ENCODE results near the gene KDM3B. TPM values are rescaled to one million over a fixed set of nuclear protein-coding genes. Genes with fewer than 3 reads are reported as not detected.

Gene KDM3B, protein sequence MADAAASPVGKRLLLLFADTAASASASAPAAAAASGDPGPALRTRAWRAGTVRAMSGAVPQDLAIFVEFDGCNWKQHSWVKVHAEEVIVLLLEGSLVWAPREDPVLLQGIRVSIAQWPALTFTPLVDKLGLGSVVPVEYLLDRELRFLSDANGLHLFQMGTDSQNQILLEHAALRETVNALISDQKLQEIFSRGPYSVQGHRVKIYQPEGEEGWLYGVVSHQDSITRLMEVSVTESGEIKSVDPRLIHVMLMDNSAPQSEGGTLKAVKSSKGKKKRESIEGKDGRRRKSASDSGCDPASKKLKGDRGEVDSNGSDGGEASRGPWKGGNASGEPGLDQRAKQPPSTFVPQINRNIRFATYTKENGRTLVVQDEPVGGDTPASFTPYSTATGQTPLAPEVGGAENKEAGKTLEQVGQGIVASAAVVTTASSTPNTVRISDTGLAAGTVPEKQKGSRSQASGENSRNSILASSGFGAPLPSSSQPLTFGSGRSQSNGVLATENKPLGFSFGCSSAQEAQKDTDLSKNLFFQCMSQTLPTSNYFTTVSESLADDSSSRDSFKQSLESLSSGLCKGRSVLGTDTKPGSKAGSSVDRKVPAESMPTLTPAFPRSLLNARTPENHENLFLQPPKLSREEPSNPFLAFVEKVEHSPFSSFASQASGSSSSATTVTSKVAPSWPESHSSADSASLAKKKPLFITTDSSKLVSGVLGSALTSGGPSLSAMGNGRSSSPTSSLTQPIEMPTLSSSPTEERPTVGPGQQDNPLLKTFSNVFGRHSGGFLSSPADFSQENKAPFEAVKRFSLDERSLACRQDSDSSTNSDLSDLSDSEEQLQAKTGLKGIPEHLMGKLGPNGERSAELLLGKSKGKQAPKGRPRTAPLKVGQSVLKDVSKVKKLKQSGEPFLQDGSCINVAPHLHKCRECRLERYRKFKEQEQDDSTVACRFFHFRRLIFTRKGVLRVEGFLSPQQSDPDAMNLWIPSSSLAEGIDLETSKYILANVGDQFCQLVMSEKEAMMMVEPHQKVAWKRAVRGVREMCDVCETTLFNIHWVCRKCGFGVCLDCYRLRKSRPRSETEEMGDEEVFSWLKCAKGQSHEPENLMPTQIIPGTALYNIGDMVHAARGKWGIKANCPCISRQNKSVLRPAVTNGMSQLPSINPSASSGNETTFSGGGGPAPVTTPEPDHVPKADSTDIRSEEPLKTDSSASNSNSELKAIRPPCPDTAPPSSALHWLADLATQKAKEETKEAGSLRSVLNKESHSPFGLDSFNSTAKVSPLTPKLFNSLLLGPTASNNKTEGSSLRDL (N-terminal part only)
- total RNA-seq (2022; extraction: Qiagen RNA extraction), result 35.8 to 47.6 TPM (median 38.7 TPM) in 5 replicates

DNA sequence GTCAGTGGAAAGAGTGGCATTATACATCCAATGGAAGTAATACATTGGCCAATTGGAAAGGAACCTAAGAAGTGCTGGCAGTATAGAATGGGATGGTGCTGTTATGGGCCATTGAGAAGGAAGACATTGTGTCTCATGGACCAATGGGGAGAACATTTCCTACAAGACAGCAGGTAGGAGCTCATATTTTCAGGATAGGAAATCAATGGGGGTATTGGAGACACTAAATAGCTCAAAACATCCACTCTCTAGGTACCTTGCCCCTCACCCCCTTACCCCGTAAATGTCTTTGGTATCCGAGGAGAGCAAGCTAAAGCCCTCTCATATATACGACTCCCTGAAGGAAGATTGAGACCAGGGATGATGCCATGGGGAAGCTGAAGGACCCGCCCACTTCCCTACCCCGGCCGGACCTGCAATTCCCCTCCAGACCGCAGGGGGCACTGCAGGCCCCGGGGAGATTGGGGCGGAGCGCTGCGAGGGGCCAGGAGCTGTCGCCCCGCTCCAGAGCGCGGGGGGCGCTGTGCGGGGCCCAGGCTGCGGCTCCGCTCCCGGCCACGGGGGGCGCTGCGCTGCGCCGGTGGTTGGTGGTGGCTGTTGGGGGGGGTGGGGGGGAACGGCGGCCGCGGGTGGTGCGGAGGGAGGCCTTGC is at the start of gene KDM3B:
TSS of gene KDM3B (plus strand) at position 615 of the 651 bp plus-strand sequence. CDS start 111 bp downstream, outside the sequence.

DNA sequence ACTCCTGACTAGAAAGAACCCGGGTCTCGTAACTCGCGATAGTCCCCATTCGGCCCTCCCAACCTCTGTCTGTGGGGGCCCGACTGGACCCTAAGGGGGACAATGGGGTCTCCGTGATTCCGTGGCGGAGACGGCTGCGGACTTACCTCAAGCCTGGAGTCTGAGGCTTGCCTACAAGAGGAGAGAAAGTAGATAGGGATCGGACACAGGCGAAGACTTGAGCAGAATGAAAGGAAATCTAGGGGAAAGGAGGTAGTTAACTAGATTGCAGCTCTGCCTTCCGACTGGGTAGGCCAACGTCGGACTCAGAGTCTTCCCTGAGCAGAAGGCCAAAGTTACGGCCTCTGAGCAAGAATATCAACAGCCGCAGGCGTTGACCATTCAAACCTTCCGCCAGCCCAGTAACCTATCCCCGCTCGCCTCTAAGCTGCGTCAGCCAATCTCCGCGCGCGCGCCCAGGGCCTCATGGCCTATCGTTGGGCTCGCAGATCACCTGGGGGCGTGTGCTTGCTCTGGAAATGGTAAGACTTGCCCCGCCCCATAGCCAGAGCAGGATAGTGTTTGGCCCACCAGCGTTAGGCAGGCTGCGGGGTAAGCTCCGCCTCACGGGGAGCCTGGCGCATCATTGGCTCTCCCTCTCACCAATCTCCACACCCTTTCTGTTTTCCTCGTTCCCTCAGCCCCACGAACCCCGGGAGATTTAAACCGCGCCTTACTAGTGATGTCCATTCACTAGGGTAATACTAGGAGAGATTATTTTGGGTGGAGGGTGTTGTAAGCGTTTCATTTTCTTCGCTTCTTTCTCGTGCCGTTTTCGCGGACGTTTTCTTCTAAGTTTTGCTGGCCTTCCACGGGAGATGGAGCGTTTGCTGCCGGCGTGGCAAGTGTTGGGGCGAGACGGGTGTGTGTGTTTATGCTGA is 20.8 kb upstream of the KDM3B start, which contains the start of gene CDC25C:
TSS of gene CDC25C (minus strand) at position 356 of the 920 bp plus-strand sequence. CDS start 624 bp downstream, outside the sequence.

DNA sequence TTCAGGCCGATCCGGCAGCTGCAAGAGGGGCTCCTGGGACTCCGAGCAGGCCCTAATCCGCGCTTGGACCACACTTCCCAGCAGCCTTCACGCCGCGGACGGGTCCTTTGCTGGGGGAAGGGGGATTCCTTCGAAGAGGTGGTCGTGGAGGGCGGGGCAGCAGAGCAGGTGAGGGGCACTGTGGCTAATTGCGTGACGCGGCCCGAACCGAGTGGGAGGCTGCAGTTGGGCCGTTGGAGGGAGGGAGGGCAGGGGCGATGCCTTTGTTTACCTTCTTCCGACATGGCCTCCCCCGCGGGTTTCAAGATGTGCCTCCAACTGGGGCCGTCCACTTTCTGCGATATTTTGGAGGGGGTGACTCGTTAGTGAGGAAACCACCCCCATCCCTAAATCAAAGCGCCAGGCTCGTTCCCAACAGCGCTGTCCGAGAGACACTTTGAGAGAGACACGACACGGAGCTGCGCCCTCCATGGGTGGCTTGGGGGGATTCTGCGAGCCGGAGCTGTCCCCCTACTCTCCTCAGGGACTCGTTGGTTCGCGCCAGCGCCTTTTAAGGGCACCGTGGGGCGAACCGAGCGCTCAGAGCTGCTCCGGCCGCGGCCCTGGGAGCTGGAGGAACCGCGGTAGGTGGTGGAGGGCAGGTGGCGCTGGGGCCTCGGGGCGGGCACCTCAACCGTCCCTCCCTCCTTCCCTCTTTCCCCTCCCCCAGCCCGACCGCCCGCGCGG is 14.6 kb upstream of the KDM3B start, which contains the start of gene FAM53C:
TSS of gene FAM53C (plus strand) at position 582 of the 726 bp plus-strand sequence. CDS start 3,070 bp downstream, outside the sequence.

DNA sequence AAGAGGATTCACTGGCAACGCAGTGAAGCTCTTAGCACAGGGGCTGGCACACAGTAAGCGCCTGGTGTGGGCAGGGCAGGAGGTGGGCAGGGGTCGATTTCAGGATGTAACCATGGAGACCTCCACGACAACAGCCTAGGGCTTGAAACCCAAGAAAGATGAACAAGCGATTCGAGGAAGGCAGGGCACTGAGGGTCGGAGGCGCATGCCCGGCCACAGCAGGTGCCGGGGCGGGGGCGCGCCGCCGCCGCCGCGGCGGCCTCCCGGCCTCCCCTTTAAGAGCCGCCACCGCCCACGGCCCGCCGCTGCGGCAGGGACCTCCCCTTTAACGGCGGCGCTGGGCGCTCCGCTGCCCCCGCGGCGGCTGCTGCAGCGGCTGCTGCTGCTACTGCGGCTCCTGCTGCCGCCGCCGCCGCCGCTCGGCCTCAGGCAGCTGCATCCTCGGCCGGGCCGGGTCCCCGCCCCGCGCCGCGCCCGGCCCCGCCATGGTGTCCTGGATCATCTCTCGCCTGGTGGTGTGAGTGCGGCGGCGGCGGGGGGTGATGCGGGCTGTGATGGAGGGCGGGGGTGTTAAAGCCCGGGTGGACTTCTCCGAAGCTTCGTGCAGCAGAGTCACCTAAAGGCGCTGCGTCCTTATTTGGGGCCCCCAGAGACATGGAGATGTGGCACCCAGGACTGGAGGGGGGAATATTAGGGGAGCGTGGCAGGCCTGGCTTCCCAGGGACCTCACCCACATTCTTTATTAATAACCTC is 86.4 kb downstream of the KDM3B start, which contains the start of gene REEP2:
TSS of gene REEP2 (plus strand) at position 334 of the 753 bp plus-strand sequence. CDS start at position 486, 152 bp downstream.

DNA sequence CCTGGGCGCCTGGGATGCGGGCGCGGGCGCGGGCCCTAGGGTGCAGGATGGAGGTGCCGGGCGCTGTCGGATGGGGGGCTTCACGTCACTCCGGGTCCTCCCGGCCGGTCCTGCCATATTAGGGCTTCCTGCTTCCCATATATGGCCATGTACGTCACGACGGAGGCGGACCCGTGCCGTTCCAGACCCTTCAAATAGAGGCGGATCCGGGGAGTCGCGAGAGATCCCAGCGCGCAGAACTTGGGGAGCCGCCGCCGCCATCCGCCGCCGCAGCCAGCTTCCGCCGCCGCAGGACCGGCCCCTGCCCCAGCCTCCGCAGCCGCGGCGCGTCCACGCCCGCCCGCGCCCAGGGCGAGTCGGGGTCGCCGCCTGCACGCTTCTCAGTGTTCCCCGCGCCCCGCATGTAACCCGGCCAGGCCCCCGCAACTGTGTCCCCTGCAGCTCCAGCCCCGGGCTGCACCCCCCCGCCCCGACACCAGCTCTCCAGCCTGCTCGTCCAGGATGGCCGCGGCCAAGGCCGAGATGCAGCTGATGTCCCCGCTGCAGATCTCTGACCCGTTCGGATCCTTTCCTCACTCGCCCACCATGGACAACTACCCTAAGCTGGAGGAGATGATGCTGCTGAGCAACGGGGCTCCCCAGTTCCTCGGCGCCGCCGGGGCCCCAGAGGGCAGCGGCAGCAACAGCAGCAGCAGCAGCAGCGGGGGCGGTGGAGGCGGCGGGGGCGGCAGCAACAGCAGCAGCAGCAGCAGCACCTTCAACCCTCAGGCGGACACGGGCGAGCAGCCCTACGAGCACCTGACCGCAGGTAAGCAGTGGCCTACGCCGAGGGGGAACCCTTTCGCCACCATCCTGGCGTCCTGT is 113.0 kb downstream of the KDM3B start, which contains the start of gene EGR1:
TSS of gene EGR1 (plus strand) at position 219 of the 864 bp plus-strand sequence. CDS start at position 502, 283 bp downstream.

Other genes with a start within 250 kb of the KDM3B start
- gene NME5, start 213.3 kb upstream of the KDM3B start, total RNA-seq (2022; extraction: Qiagen RNA extraction), result not detected in 5 replicates
- gene BRD8, start 174.1 kb upstream of the KDM3B start, total RNA-seq (2022; extraction: Qiagen RNA extraction), result 40.8 to 52.2 TPM (median 44.4 TPM) in 5 replicates
- gene KIF20A, start 173.6 kb upstream of the KDM3B start, total RNA-seq (2022; extraction: Qiagen RNA extraction), result 36.3 to 47.1 TPM (median 41.8 TPM) in 5 replicates
- 22.3 to 34.2 TPM (median 25.5 TPM) in 5 replicates for gene CDC23, start 139.4 kb upstream of the KDM3B start, total RNA-seq (2022; extraction: Qiagen RNA extraction)
- gene GFRA3, start 78.1 kb upstream of the KDM3B start, total RNA-seq (2022; extraction: Qiagen RNA extraction), result 0.06 to 0.14 TPM (median 0.10 TPM) in 4 of 5 replicates, not detected in the other
- 8.7 to 12.0 TPM (median 9.2 TPM) in 5 replicates for gene CDC25C, start 20.9 kb upstream of the KDM3B start, total RNA-seq (2022; extraction: Qiagen RNA extraction)
- gene FAM53C, start 14.4 kb upstream of the KDM3B start, total RNA-seq (2022; extraction: Qiagen RNA extraction), result 18.5 to 20.2 TPM (median 19.0 TPM) in 5 replicates
- 5.8 to 8.2 TPM (median 7.1 TPM) in 5 replicates for gene REEP2, start 86.4 kb downstream of the KDM3B start, total RNA-seq (2022; extraction: Qiagen RNA extraction)
- 7.7 to 12.4 TPM (median 11.2 TPM) in 5 replicates for gene EGR1, start 112.8 kb downstream of the KDM3B start, total RNA-seq (2022; extraction: Qiagen RNA extraction)
- 112 to 143 TPM (median 116 TPM) in 5 replicates for gene ETF1, start 190.6 kb downstream of the KDM3B start, total RNA-seq (2022; extraction: Qiagen RNA extraction)
- 292 to 364 TPM (median 309 TPM) in 5 replicates for gene HSPA9, start 222.7 kb downstream of the KDM3B start, total RNA-seq (2022; extraction: Qiagen RNA extraction)